Measurements from ENCODE around the gene GLDN.
"Not testable (repeated sequence)": the region's sequence is repeated elsewhere in the genome, so short reads cannot be mapped to it uniquely, and the experiment has no call there.

GLDN gene

DNA sequence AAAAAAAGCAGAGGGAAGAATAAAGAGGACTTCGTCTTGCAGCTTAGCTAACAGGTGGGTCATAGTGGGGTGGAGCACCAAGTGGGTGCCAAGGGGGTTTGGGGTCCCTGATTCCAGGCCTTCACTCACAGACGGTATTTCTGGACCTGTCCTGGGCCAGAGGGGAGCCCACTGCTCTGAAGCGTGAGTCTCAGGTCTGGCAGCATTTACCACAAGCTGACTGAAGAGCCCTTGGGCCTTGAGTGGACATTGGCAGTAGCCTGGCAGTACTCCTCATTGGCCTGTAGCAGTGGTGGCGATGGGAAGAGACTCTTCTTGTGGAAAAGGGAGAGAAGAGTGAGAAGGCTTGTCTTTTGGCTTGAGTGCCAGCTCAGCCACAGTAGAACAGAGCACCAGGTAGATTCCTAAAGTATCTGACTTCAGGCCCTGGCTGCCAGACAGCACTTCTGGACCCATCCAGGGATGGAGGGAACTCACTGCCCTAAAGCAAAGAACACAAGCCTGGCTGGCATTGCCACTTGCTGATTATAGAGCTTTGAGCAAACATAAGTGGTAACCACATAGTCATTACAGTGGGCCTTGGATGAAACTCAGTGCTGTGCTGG lies 72.9 kb downstream of the GLDN start:
- no peak overlapping the region for H3K4me3 ChIP-seq
- H3K27ac ChIP-seq: no peak overlapping the region

DNA sequence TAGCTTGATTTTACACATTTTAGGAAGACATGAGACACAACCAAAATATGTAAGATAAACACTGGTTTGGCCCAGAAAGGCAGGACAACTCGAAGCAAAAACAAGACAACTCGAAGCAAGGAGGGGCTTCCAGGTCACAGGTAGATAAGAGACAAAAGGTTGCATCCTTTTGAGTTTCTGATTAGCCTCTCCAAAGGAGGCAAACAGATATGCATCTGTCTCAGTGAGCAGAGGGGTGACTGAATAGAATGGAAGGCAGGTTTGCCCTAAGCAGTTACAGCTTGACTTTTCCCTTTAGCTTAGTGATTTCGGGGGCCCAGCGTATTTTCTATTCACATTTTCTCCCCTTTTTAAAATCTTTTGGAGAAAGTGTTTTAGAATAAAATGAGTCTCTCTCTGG lies 74.7 kb downstream of the GLDN start:
- Histone ChIP-seq H3K27ac (no peak overlapping the region), H3K4me3 (no peak overlapping the region)

GRCh38 chr15:51423040-51423439 lies 81.6 kb downstream of the GLDN start:
- H3K4me3 ChIP-seq, H3K27ac ChIP-seq: not testable (repeated sequence)

GRCh38 chr15:51424780-51425179 lies 83.3 kb downstream of the GLDN start:
- Histone ChIP-seq H3K4me3 (no peak overlapping the region), H3K27ac (no peak overlapping the region)

DNA sequence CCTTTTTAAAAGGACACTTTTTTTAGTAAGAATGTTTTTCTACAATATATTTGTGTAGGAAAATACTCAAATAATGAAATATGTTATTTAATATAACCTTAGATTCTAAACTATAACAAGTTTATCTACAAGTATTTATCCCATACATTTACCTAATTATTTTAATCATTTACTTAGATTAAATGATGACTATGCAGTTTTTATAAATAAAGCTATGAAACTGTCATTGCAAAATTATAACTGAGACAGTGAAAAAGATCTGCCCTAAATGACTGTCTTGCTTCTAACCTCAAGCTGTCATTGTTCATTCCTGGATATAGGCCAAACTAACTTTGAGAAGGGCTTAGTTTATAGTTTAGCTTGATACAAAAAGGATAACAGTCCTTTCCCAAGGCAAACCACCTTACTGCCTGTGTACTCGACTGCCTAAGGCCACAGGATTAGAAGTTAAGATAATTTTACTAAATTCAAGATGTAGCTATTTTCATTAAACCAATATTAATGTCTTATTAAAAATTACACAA lies 84.1 kb downstream of the GLDN start:
- Histone ChIP-seq H3K4me3 (no peak overlapping the region), H3K27ac (no peak overlapping the region)

DNA sequence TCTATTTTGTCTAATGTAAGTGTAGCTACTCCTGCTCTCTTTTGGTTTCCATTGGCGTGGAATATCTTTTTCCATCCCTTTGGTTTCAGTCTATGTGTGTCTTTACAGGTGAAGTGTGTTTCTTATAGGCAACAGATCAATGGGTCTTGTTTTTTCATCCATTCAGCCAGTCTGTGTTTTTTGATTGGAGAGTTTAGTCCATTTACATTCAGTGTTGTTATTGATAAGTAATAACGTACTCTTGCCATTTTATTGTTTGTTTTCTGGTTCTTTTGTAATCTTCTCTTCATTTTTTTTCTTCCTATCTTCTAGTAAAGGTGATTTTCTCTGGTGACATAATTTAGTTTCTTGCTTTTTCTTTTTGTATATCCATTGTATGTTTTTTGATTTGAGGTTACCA lies 97.1 kb downstream of the GLDN start:
- Histone ChIP-seq H3K27ac (no peak overlapping the region), H3K4me3 (no peak overlapping the region)

GRCh38 chr15:51443282-51443914 lies 101.9 kb downstream of the GLDN start:
- H3K27ac ChIP-seq: no peak overlapping the region
- no peak overlapping the region for H3K4me3 ChIP-seq

DNA sequence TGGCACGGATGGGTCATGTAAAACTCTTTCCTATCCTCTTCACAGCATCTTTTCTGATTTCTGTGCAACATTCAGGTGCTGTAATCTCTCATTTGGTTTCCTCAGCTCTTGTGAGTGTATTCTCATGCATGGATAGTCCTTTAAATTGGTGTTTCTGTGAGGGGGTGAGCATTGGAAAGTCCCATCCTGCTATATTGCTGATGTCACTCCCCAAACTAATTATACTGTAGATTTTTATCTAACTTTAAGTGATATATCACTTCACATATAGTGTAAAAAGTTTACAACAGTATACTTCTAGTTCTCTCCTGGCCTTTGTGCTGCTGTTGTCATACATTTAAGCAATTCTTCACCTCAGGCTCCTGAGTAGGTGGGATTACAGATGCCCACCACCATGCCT lies 102.7 kb downstream of the GLDN start:
- Histone ChIP-seq H3K4me3 (no peak overlapping the region), H3K27ac (no peak overlapping the region)

DNA sequence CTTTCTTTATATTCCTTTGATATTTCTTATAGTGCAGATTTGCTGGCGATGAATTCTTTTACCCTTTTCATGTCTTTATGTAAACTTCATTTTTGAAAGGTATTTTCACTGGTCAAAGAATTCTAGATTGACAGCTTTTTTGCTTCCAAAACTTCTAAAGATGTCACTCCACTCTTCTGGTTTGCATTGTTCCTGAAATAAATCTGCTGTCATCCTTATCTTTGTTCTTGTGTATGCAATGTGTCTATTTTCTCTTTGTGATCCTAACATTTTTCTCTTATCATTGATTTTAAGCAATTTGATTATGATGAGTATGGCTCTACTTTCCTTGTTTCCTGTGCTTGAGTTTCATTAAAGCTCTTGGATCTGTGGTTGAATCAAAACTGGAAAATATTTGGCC lies 103.4 kb downstream of the GLDN start:
- no peak overlapping the region for H3K4me3 ChIP-seq
- no peak overlapping the region for H3K27ac ChIP-seq

DNA sequence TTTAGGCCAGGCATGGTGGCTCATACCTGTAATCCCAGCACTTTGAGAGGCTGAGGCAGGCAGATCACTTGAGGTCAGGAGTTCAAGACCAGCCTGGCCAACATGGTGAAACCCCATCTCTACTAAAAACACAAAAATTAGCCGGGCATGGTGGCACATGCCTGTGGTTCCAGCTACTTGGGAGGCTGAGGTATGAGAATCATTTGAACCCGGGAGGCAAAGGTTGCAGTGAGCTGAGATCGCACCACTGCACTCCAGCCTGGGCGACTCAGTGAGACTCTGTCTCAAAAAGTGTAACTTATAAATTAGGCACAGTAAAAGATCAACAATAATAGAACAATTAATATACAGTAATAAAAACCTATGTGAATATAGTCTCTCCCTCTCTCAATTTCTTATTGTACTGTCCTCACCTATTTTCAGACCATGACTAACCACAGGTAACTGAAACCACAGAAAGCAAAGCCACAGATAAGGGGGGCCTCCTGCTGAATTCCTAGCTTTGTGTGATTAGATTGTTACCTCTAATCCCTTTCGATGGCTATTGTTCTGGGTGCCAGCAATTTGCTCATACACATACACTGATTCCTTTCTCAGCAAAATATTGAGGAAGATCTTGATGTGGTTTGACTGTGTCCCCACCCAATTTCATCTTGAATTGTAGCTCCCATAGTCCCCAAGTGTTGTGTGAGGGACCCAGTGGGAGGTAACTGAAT lies 104.7 kb downstream of the GLDN start:
- not testable (repeated sequence) for H3K27ac ChIP-seq, H3K4me3 ChIP-seq

DNA sequence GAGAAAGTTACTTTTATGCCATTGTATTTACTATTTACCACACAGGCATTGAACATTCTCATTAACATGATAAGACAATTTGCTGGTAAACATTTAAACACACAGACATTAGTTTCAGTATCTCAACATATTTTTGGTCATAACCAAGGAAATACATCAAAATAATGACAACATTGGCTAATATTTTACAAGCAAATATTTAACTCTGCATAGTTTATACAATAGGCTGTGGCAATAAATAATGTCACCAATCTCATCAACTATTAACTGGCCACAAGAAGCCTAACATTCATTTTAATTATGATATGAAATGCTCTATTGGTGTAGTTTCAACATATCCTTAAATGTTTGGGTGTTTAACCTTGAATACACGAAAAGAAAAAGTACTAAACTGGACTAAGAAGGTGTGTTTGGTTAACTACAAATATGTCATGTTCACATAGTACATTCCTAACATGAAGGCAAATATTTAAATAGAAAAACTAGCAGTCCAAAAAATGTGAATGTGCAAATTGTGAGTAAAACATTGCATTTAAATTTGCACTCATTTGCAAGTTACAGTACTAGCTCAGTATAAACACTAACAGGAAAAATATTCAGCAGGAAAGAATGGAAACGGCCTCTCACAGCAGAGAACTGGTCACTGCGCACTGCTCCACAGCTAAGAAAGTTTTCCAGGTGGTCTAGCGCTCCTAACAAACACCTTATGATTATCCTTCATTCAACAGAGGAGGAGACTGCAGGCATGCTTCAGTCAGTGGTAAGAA lies 106.6 kb downstream of the GLDN start:
- H3K27ac ChIP-seq: no peak overlapping the region

DNA sequence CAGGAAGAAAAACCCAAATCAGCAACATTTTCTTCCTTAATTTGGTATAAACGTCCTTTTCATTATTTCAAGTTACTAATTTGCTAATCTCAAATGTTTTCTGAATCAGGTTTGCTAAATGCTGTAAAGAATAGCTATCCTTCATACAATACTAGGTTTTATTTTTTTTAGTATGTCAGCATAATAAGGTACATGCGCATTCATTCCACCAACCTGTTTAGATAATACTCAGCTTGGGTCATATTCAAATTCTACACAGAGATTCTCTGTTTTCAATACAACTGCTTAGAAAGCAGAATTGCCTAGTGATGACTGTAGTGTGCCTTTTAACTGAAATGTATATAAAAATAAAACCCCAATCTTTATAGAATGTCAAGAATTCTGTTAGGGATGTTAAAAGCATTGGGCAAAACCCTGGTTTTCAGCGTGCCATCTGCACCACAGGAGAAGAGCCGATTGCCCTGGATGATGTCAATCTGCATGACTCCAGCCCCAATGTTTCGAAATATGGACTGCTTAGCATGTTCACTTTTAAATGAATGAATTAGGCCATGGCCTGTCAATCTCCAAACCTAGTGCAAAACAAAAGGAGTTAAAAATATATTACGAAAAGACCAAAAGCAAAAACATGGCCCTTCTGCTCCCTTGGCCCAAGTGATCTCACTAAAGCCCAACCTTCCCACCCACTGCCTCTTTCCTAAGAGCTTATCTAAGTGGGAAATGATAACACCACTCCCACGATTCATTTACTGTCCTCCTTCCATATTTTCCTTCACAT lies 107.4 kb downstream of the GLDN start:
- no peak overlapping the region for H3K27ac ChIP-seq

More for the DNA sequence above, 106.6 kb downstream of the GLDN start:
- H3K4me3 ChIP-seq: no peak overlapping the region

DNA sequence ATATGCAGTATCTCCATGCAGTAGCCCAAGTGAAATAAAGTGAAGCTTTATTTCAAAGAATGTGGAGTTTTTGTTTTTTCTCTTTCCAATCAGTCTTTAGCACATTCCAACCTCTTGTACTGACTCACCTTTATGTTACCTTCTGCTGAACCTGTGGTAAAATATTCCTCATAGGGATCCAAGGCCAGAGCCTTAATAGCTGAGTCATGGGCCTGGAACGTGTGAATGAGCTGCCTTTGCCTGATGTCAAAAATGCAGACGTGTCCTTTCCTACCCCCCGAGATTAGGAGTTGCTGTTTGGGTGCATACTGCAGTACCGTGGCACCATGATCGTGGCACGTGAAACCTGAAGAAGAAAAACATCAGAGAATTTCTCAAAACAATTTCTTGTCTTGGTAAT lies 108.5 kb downstream of the GLDN start:
- Histone ChIP-seq H3K4me3 (no peak overlapping the region), H3K27ac (no peak overlapping the region)

More for the DNA sequence above, 107.4 kb downstream of the GLDN start:
- no peak overlapping the region for H3K4me3 ChIP-seq
